Kidney (tissue), 14 donors: ENCODE results near the gene CDK11A. TPM values are rescaled to one million over a fixed set of nuclear protein-coding genes. Genes with fewer than 3 reads are reported as not detected.
"Not testable (repeated sequence)": the region's sequence is repeated elsewhere in the genome, so short reads cannot be mapped to it uniquely, and the experiment has no call there.

ENCODE experiments used
- DNase-seq, 5 donors: peaks; one replicate each; pipeline ENCODE4 v3.0.0-alpha.2; 2013 to 2020
- FAIRE-seq: peaks from 2 replicates; lab custom pipeline; 2012; peaks lifted over from hg19 to GRCh38; lab: Jason Lieb, UNC
- H3K27ac ChIP-seq, 2 donors: one replicate each; pipeline ENCODE4 v1.7.0; 2013; ENCODE audit warnings: low read depth in 2 of 2, low read length in 2 of 2, inconsistent platforms in 1 of 2
- H3K27me3 ChIP-seq: one replicate; pipeline ENCODE4 v1.7.1; 2013; ENCODE audit warnings: low read length, inconsistent platforms; ENCODE audit not compliant: control insufficient read depth, insufficient read depth
- H3K36me3 ChIP-seq, 3 donors: one replicate each; pipeline versions ENCODE4 v1.7.0 to v1.7.1; 2013; ENCODE audit warnings: low read length in 3 of 3, control low read depth in 1 of 3, inconsistent platforms in 1 of 3; ENCODE audit not compliant: insufficient read depth in 3 of 3, control insufficient read depth in 2 of 3
- H3K4me1 ChIP-seq, 3 donors: one replicate each; pipeline versions ENCODE4 v1.7.0 to v1.7.1; 2013; ENCODE audit warnings: low read length in 3 of 3, inconsistent platforms in 1 of 3, low read depth in 1 of 3; ENCODE audit not compliant: control insufficient read depth in 2 of 3, insufficient read depth in 2 of 3
- H3K4me3 ChIP-seq, 3 donors: one replicate each; pipeline versions ENCODE4 v1.7.0 to v1.8.1; 2013; ENCODE audit warnings: low read length in 3 of 3, control low read depth in 1 of 3, inconsistent platforms in 1 of 3
- H3K9ac ChIP-seq, 3 donors: one replicate each; pipeline versions ENCODE4 v1.7.0 to v1.7.1; 2013; ENCODE audit warnings: low read length in 3 of 3, control low read depth in 1 of 3, inconsistent platforms in 1 of 3
- H3K9me3 ChIP-seq, 3 donors: one replicate each; pipeline versions ENCODE4 v1.7.0 to v1.7.1; 2013; ENCODE audit warnings: low read length in 3 of 3, control low read depth in 1 of 3, inconsistent platforms in 1 of 3; ENCODE audit not compliant: control insufficient read depth in 2 of 3, insufficient read depth in 1 of 3
- CTCF ChIP-seq: IDR thresholded peaks from 3 replicates; pipeline ENCODE4 v1.5.1; 2012; ENCODE audit warnings: mild to moderate bottlenecking, moderate library complexity, borderline replicate concordance; ENCODE audit not compliant: insufficient read depth; ENCODE audit errors: extremely low read depth
- intact Hi-C: fragments of 100-400 bp; cut with DNase I; formaldehyde crosslinking; loops from one replicate; pipeline ENCODE4 v1.11.1; 2022
- polyA plus RNA-seq: library from polyadenylated mRNA; stranded (reverse); fragments of 350-450 nt; fragmentation: Illumina TruSeq; extraction: RNeasy Lipid Tissue Mini Kit (QIAGEN cat#74804); gene quantifications from one replicate; pipeline ENCODE4 v1.2.3, GENCODE V29; 2014; ENCODE audit warnings: low read depth, low replicate concordance; ENCODE audit not compliant: insufficient read depth
- total RNA-seq: library from RNA; stranded (reverse); fragmentation: NEBNext Ultra II Directional; extraction: Animal tissue kit (Norgen Biotek cat#: 25700); gene quantifications from one replicate; pipeline ENCODE4 v1.2.1, GENCODE V29; 2021
- donor health status: control.
- donor health status: control.
- donor health status: control.
- donor health status: control.
- donor health status: control.
- donor health status: DM: yes; HTN: yes; CAD: no.
- donor health status: Normal renal cell carcinoma (clear cell type).

CDK11A gene
- total and polyA plus RNA-seq, 2 donors from 2014 or later = 21.5 to 37.3 TPM

GRCh38 chr1:1704284-1704957 is 19.7 kb downstream of the CDK11A start:
- intact Hi-C loops, H3K27me3 ChIP-seq, H3K9me3 ChIP-seq, H3K4me3 ChIP-seq, H3K36me3 ChIP-seq, H3K27ac ChIP-seq, FAIRE-seq, H3K9ac ChIP-seq, H3K4me1 ChIP-seq: not testable (repeated sequence)
- peak in 1 of 5 donors; percentile 16 for DNase-seq

- Histone ChIP-seq H3K4me1 (no peaks in the 10 kb centered on the region), H3K4me3 (no peak overlapping the region), H3K36me3 (no peaks in the 10 kb centered on the region), H3K27ac (no peak overlapping the region), H3K9me3 (no peaks in the 10 kb centered on the region), H3K9ac (no peak overlapping the region), H3K27me3 (no peaks in the 10 kb centered on the region)
- no peak for FAIRE-seq
- TF ChIP-seq CTCF = no peak
- peak in 1 of 5 donors; percentile 33 for DNase-seq
- intact Hi-C loops = no loop called here
Observed at GRCh38 chr1:1703796-1704195, 20.4 kb downstream of the CDK11A start.

GRCh38 chr1:1702506-1702905 is 21.7 kb downstream of the CDK11A start:
- H3K4me3 ChIP-seq, H3K36me3 ChIP-seq, FAIRE-seq, H3K27me3 ChIP-seq, DNase-seq, H3K9me3 ChIP-seq, intact Hi-C loops, H3K9ac ChIP-seq, H3K27ac ChIP-seq, H3K4me1 ChIP-seq: not testable (repeated sequence)

- intact Hi-C loops, FAIRE-seq, H3K4me1 ChIP-seq, H3K27ac ChIP-seq, H3K36me3 ChIP-seq, H3K4me3 ChIP-seq, H3K27me3 ChIP-seq, H3K9me3 ChIP-seq, H3K9ac ChIP-seq, DNase-seq: not testable (repeated sequence)
Observed at GRCh38 chr1:1700557-1700956, 23.6 kb downstream of the CDK11A start.

GRCh38 chr1:1700067-1700466 is 24.1 kb downstream of the CDK11A start:
- H3K9me3 ChIP-seq, H3K4me3 ChIP-seq, H3K4me1 ChIP-seq, H3K36me3 ChIP-seq, H3K27me3 ChIP-seq, DNase-seq, H3K27ac ChIP-seq, FAIRE-seq, intact Hi-C loops, H3K9ac ChIP-seq: not testable (repeated sequence)

- H3K4me1 ChIP-seq, H3K4me3 ChIP-seq, H3K27me3 ChIP-seq, intact Hi-C loops, H3K9ac ChIP-seq, DNase-seq, FAIRE-seq, H3K27ac ChIP-seq, H3K9me3 ChIP-seq, H3K36me3 ChIP-seq: not testable (repeated sequence)
Observed at GRCh38 chr1:1699061-1699460, 25.1 kb downstream of the CDK11A start.

- H3K4me3 ChIP-seq, H3K9ac ChIP-seq, H3K9me3 ChIP-seq, H3K27me3 ChIP-seq, H3K36me3 ChIP-seq, H3K27ac ChIP-seq, H3K4me1 ChIP-seq, intact Hi-C loops, FAIRE-seq: not testable (repeated sequence)
- DNase-seq = peak in 1 of 5 donors; percentile 25
Observed at GRCh38 chr1:1697358-1698183, 26.6 kb downstream of the CDK11A start.
